Mammary epithelial cell (primary cell): Measurements from ENCODE around the gene TLR5.

ENCODE experiments used
- EZH2 ChIP-seq: IDR thresholded peaks from 2 replicates; pipeline ENCODE4 v1.6.1; 2012; ENCODE audit warnings: low read length, inconsistent platforms, borderline replicate concordance
- TF ChIP-seq, protein P1 (sequence below), 2 donors: IDR thresholded peaks in 1 of 2; conservative IDR thresholded peaks in 1 of 2; 2 replicates each; pipeline ENCODE4 v1.5.1; 2011 to 2012; ENCODE audit warnings: inconsistent platforms in 2 of 2, low read length in 2 of 2, mild to moderate bottlenecking in 2 of 2, control low read depth in 1 of 2, low read depth in 1 of 2; ENCODE audit not compliant: insufficient read depth in 1 of 2; ENCODE audit errors: extremely low read depth in 1 of 2

DNA sequence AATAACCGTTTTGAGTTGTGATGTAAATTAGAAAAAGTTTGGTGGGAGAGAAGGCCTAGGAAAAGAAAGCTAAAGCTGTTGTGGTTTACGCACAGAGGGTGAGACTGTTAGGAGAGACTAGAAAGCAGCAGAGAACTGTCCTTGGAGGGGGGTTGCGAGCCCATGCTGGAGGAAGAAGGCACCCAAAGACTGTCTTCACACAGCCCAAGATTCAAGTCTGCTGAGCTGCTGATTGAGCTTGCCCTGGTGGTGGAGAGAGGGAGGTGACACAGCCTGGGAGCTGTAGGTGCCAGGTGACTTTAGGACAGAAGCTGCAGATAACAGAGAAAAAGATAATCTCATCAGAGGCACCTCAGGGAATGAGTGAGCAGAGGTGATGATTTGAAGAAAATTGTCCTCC is 18.3 kb upstream of the TLR5 start:
- TF ChIP-seq, protein P1, sequence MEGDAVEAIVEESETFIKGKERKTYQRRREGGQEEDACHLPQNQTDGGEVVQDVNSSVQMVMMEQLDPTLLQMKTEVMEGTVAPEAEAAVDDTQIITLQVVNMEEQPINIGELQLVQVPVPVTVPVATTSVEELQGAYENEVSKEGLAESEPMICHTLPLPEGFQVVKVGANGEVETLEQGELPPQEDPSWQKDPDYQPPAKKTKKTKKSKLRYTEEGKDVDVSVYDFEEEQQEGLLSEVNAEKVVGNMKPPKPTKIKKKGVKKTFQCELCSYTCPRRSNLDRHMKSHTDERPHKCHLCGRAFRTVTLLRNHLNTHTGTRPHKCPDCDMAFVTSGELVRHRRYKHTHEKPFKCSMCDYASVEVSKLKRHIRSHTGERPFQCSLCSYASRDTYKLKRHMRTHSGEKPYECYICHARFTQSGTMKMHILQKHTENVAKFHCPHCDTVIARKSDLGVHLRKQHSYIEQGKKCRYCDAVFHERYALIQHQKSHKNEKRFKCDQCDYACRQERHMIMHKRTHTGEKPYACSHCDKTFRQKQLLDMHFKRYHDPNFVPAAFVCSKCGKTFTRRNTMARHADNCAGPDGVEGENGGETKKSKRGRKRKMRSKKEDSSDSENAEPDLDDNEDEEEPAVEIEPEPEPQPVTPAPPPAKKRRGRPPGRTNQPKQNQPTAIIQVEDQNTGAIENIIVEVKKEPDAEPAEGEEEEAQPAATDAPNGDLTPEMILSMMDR (conservative IDR thresholded peaks at IDR 0.05 in 1 of 2, IDR thresholded peaks at IDR 0.05 in 1 of 2; ENCODE audit: extremely low read depth in 1 of 2, insufficient read depth in 1 of 2, low read depth in 1 of 2, low read length in 2 of 2): peak in 1 of 2 donors; percentile 15
- TF ChIP-seq EZH2: no peak
